Activated gamma-delta T cell treated with anti-CD3 and anti-CD28 coated beads, Interleukin-2, amount 50 U/mL, for 16 hours (primary cell): ENCODE data around the gene GPC6.
"Not testable (repeated sequence)": the region's sequence is repeated elsewhere in the genome, so short reads cannot be mapped to it uniquely, and the experiment has no call there.

Experiments
- DNase-seq: peaks from one replicate; pipeline ENCODE4 v3.0.0-alpha.2; 2020; ENCODE audit warnings: low read depth

The GPC6 gene

GRCh38 chr13:93226623-93227279 is at the start of gene GPC6:
TSS of gene GPC6 (plus strand) at chr13:93226807.
- DNase-seq, result no peak

- DNase-seq, result no peak
Measured at GRCh38 chr13:93180356-93180969, 46.1 kb upstream of the GPC6 start.

- DNase-seq, result no peak
Measured at GRCh38 chr13:93182406-93182805, 44.2 kb upstream of the GPC6 start.

- DNase-seq, result no peak
Measured at GRCh38 chr13:93183302-93183701, 43.3 kb upstream of the GPC6 start.

GRCh38 chr13:93190006-93190405 is 36.6 kb upstream of the GPC6 start:
- no peak for DNase-seq

- DNase-seq, result no peak
Measured at GRCh38 chr13:93193682-93194081, 32.9 kb upstream of the GPC6 start.

- DNase-seq, result no peak
Measured at GRCh38 chr13:93199856-93200255, 26.8 kb upstream of the GPC6 start.

GRCh38 chr13:93200626-93201025 is 26.0 kb upstream of the GPC6 start:
- no peak for DNase-seq

- no peak for DNase-seq
Measured at GRCh38 chr13:93201992-93202558, 24.5 kb upstream of the GPC6 start.

GRCh38 chr13:93206778-93207392 is 19.7 kb upstream of the GPC6 start:
- not testable (repeated sequence) for DNase-seq

- no peak for DNase-seq
Measured at GRCh38 chr13:93216122-93216521, 10.5 kb upstream of the GPC6 start.

GRCh38 chr13:93217721-93218261 is 8.8 kb upstream of the GPC6 start:
- no peak for DNase-seq

GRCh38 chr13:93218583-93218982 is 8.0 kb upstream of the GPC6 start:
- no peak for DNase-seq

- DNase-seq, result no peak
Measured at GRCh38 chr13:93220073-93220472, 6.5 kb upstream of the GPC6 start.

GRCh38 chr13:93222976-93223375 is 3.6 kb upstream of the GPC6 start:
- no peak for DNase-seq

- DNase-seq, result no peak
Measured at GRCh38 chr13:93224535-93224934, 2.1 kb upstream of the GPC6 start.

GRCh38 chr13:93225610-93226009 is 997 bp upstream of the GPC6 start:
- DNase-seq, result no peak

- DNase-seq, result no peak
Measured at GRCh38 chr13:93226065-93226622, 463 bp upstream of the GPC6 start.

GRCh38 chr13:93227280-93227877 is 772 bp downstream of the GPC6 start:
- DNase-seq, result no peak

- no peak for DNase-seq
Measured at GRCh38 chr13:93227878-93228642, 1.5 kb downstream of the GPC6 start.

- no peak for DNase-seq
Measured at GRCh38 chr13:93228643-93228937, 2.0 kb downstream of the GPC6 start.
